Rectal smooth muscle tissue (tissue), 1 donor: ENCODE measurements around the gene COL6A2.
"Not testable (repeated sequence)": the region's sequence is repeated elsewhere in the genome, so short reads cannot be mapped to it uniquely, and the experiment has no call there.

Experiments used
- H3K27ac ChIP-seq: one replicate; pipeline ENCODE4 v1.7.0; 2013; ENCODE audit warnings: low read depth, low read length, inconsistent platforms
- H3K27me3 ChIP-seq: one replicate; pipeline ENCODE4 v1.7.0; 2013; ENCODE audit warnings: low read length; ENCODE audit not compliant: control insufficient read depth, insufficient read depth
- H3K36me3 ChIP-seq: one replicate; pipeline ENCODE4 v1.7.0; 2013; ENCODE audit warnings: low read length; ENCODE audit not compliant: control insufficient read depth, insufficient read depth
- H3K4me1 ChIP-seq: one replicate; pipeline ENCODE4 v1.7.0; 2013; ENCODE audit warnings: low read length; ENCODE audit not compliant: control insufficient read depth, insufficient read depth
- H3K4me3 ChIP-seq: one replicate; pipeline ENCODE4 v1.7.0; 2013; ENCODE audit warnings: low read length
- H3K9ac ChIP-seq: one replicate; pipeline ENCODE4 v1.7.0; 2013; ENCODE audit warnings: low read length

COL6A2 gene

GRCh38 chr21:46056450-46056903 is 41.4 kb upstream of the COL6A2 start:
- Histone ChIP-seq H3K9ac (peak overlapping the region; percentile 62), H3K27me3 (no peaks in the 10 kb centered on the region), H3K4me1 (peaks cover 40% of the 10 kb centered on the region), H3K4me3 (no peak overlapping the region), H3K36me3 (no peaks in the 10 kb centered on the region), H3K27ac (peak overlapping the region; percentile 100)

GRCh38 chr21:46057111-46057709 is 40.7 kb upstream of the COL6A2 start:
- Histone ChIP-seq H3K27me3 (no peaks in the 10 kb centered on the region), H3K4me3 (no peak overlapping the region), H3K27ac (peak overlapping the region; percentile 100), H3K9ac (peak overlapping the region; percentile 62), H3K4me1 (peaks cover 40% of the 10 kb centered on the region), H3K36me3 (no peaks in the 10 kb centered on the region)

- Histone ChIP-seq H3K4me1 (peaks cover 40% of the 10 kb centered on the region), H3K36me3 (no peaks in the 10 kb centered on the region), H3K27ac (peak overlapping the region; percentile 100), H3K9ac (no peak overlapping the region), H3K27me3 (no peaks in the 10 kb centered on the region), H3K4me3 (no peak overlapping the region)
Measured at GRCh38 chr21:46057710-46058241, 40.1 kb upstream of the COL6A2 start.

GRCh38 chr21:46058431-46059145 is 39.3 kb upstream of the COL6A2 start:
- Histone ChIP-seq H3K4me3 (no peak overlapping the region), H3K4me1 (peaks cover 40% of the 10 kb centered on the region), H3K9ac (no peak overlapping the region), H3K36me3 (no peaks in the 10 kb centered on the region), H3K27ac (peak overlapping the region; percentile 100), H3K27me3 (no peaks in the 10 kb centered on the region)

- no peak overlapping the region for H3K4me3 ChIP-seq
- no peaks in the 10 kb centered on the region for H3K27me3 ChIP-seq
- no peaks in the 10 kb centered on the region for H3K36me3 ChIP-seq
- H3K9ac ChIP-seq = no peak overlapping the region
- H3K4me1 ChIP-seq = peaks cover 40% of the 10 kb centered on the region
- H3K27ac ChIP-seq = no peak overlapping the region
Measured at GRCh38 chr21:46059195-46059594, 38.7 kb upstream of the COL6A2 start.

GRCh38 chr21:46059711-46060455 is 38.0 kb upstream of the COL6A2 start:
- not testable (repeated sequence) for H3K36me3 ChIP-seq, H3K9ac ChIP-seq, H3K27me3 ChIP-seq, H3K4me3 ChIP-seq
- H3K27ac ChIP-seq = peak overlapping the region; percentile 72
- H3K4me1 ChIP-seq = peaks cover 36% of the 10 kb centered on the region

- no peaks in the 10 kb centered on the region for H3K27me3 ChIP-seq
Measured at GRCh38 chr21:46060596-46061061, 37.3 kb upstream of the COL6A2 start.

GRCh38 chr21:46061063-46061462 is 36.8 kb upstream of the COL6A2 start:
- H3K27me3 ChIP-seq = no peaks in the 10 kb centered on the region
- no peaks in the 10 kb centered on the region for H3K36me3 ChIP-seq
- peaks cover 33% of the 10 kb centered on the region for H3K4me1 ChIP-seq
- H3K9ac ChIP-seq = no peak overlapping the region
- H3K4me3 ChIP-seq = no peak overlapping the region
- peak overlapping the region; percentile 72 for H3K27ac ChIP-seq

More at GRCh38 chr21:46060596-46061061, 37.3 kb upstream of the COL6A2 start:
- Histone ChIP-seq H3K27ac (peak overlapping the region; percentile 72), H3K9ac (no peak overlapping the region), H3K4me1 (peaks cover 33% of the 10 kb centered on the region), H3K36me3 (no peaks in the 10 kb centered on the region), H3K4me3 (no peak overlapping the region)

GRCh38 chr21:46061518-46061917 is 36.4 kb upstream of the COL6A2 start:
- Histone ChIP-seq H3K9ac (no peak overlapping the region), H3K27ac (peak overlapping the region; percentile 72), H3K36me3 (no peaks in the 10 kb centered on the region), H3K4me3 (no peak overlapping the region), H3K4me1 (peaks cover 34% of the 10 kb centered on the region), H3K27me3 (no peaks in the 10 kb centered on the region)

GRCh38 chr21:46061950-46062349 is 36.0 kb upstream of the COL6A2 start:
- H3K9ac ChIP-seq = no peak overlapping the region
- H3K27ac ChIP-seq = no peak overlapping the region
- peaks cover 36% of the 10 kb centered on the region for H3K4me1 ChIP-seq
- H3K4me3 ChIP-seq = no peak overlapping the region
- no peaks in the 10 kb centered on the region for H3K27me3 ChIP-seq
- no peaks in the 10 kb centered on the region for H3K36me3 ChIP-seq

- H3K4me3 ChIP-seq = no peak overlapping the region
- no peaks in the 10 kb centered on the region for H3K36me3 ChIP-seq
- H3K9ac ChIP-seq = no peak overlapping the region
- no peak overlapping the region for H3K27ac ChIP-seq
- H3K27me3 ChIP-seq = no peaks in the 10 kb centered on the region
- peaks cover 36% of the 10 kb centered on the region for H3K4me1 ChIP-seq
Measured at GRCh38 chr21:46062471-46063211, 35.3 kb upstream of the COL6A2 start.

- Histone ChIP-seq H3K4me1 (peaks cover 38% of the 10 kb centered on the region), H3K27ac (no peak overlapping the region), H3K9ac (no peak overlapping the region), H3K27me3 (no peaks in the 10 kb centered on the region), H3K4me3 (no peak overlapping the region), H3K36me3 (no peaks in the 10 kb centered on the region)
Measured at GRCh38 chr21:46063227-46063626, 34.7 kb upstream of the COL6A2 start.
